HG03175 (cell line): ENCODE results near the gene MVB12B.

Experiments used
- ATAC-seq: cut with Tn5 transposase; IDR thresholded peaks from one replicate; pipeline ENCODE4 v1.9.1; 2021; ENCODE audit warnings: mild to moderate bottlenecking, moderate library complexity; ENCODE audit not compliant: unreplicated experiment

MVB12B gene

GRCh38 chr9:126423142-126423915, 96.7 kb downstream of the MVB12B start:
- ATAC-seq, result no peak

GRCh38 chr9:126423916-126424185, 97.2 kb downstream of the MVB12B start:
- no peak for ATAC-seq

GRCh38 chr9:126424511-126424910, 97.9 kb downstream of the MVB12B start:
- ATAC-seq, result no peak

GRCh38 chr9:126428534-126429175, 102.0 kb downstream of the MVB12B start:
- no peak for ATAC-seq

GRCh38 chr9:126429190-126429589, 102.6 kb downstream of the MVB12B start:
- ATAC-seq, result no peak

- no peak for ATAC-seq
Observed at GRCh38 chr9:126430124-126430523, 103.5 kb downstream of the MVB12B start.

GRCh38 chr9:126431077-126431742, 104.6 kb downstream of the MVB12B start:
- ATAC-seq, result no peak

- no peak for ATAC-seq
Observed at GRCh38 chr9:126432659-126433058, 106.0 kb downstream of the MVB12B start.

- no peak for ATAC-seq
Observed at GRCh38 chr9:126435105-126435504, 108.5 kb downstream of the MVB12B start.

GRCh38 chr9:126435626-126436025, 109.0 kb downstream of the MVB12B start:
- no peak for ATAC-seq

- no peak for ATAC-seq
Observed at GRCh38 chr9:126436545-126437267, 110.1 kb downstream of the MVB12B start.

GRCh38 chr9:126437268-126437666, 110.6 kb downstream of the MVB12B start:
- no peak for ATAC-seq

GRCh38 chr9:126437701-126438100, 111.1 kb downstream of the MVB12B start:
- ATAC-seq, result no peak

- no peak for ATAC-seq
Observed at GRCh38 chr9:126438741-126439401, 112.2 kb downstream of the MVB12B start.

GRCh38 chr9:126439402-126439765, 112.8 kb downstream of the MVB12B start:
- no peak for ATAC-seq

GRCh38 chr9:126439883-126440653, 113.4 kb downstream of the MVB12B start:
- ATAC-seq, result no peak

GRCh38 chr9:126440940-126441339, 114.3 kb downstream of the MVB12B start:
- no peak for ATAC-seq

GRCh38 chr9:126442636-126443035, 116.0 kb downstream of the MVB12B start:
- ATAC-seq, result no peak

GRCh38 chr9:126443144-126443543, 116.5 kb downstream of the MVB12B start:
- ATAC-seq, result no peak

GRCh38 chr9:126448136-126448535, 121.5 kb downstream of the MVB12B start:
- ATAC-seq, result no peak
